Measurements from ENCODE around the gene LOXHD1.

DNA sequence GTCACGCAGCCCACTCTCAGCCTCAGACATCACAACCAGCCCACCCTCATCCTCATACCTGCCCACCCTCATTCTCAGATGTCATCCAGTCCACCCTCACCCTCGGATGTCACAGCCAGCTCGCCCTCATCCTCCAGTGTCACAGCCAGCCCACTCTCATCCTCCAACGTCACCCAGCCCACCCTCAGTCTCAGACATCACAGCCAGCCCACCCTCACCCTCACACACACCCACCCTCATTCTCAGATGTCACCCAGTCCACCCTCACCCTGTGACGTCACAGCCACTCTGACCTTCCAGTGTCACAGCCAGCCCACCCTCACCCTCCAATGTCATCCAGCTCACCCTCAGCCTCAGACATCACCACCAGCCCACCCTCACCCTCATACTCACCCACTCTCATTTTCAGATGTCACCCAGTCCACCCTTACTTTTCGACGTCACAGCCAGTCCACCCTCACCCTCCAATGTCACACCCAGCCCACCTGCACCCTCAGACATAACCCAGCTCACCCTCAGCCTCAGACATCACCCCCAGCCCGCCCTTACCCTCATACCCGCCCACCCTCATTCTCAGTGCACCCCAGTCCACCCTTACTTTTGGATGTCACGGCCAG lies 100.3 kb downstream of the LOXHD1 start:
- TF ChIP-seq, protein P1, sequence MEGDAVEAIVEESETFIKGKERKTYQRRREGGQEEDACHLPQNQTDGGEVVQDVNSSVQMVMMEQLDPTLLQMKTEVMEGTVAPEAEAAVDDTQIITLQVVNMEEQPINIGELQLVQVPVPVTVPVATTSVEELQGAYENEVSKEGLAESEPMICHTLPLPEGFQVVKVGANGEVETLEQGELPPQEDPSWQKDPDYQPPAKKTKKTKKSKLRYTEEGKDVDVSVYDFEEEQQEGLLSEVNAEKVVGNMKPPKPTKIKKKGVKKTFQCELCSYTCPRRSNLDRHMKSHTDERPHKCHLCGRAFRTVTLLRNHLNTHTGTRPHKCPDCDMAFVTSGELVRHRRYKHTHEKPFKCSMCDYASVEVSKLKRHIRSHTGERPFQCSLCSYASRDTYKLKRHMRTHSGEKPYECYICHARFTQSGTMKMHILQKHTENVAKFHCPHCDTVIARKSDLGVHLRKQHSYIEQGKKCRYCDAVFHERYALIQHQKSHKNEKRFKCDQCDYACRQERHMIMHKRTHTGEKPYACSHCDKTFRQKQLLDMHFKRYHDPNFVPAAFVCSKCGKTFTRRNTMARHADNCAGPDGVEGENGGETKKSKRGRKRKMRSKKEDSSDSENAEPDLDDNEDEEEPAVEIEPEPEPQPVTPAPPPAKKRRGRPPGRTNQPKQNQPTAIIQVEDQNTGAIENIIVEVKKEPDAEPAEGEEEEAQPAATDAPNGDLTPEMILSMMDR (IDR thresholded peaks at IDR 0.05; ENCODE audit: insufficient read depth, low read length): no peak
- no peak for TF ChIP-seq POLR2AphosphoS5 (IDR thresholded peaks at IDR 0.05; ENCODE audit: low read depth)
